HCT116 (cell line): Measurements from ENCODE around the gene COBL.

Source experiments
- CEBPB ChIP-seq: IDR thresholded peaks from 2 replicates; pipeline ENCODE4 v1.6.1; 2012; ENCODE audit warnings: low read depth
- ELF1 ChIP-seq: IDR thresholded peaks from 2 replicates; pipeline ENCODE4 v1.6.1; 2012; ENCODE audit warnings: low read depth, borderline replicate concordance
- EZH2 ChIP-seq: fragments of 200-600 bp; sonication (generic); IDR thresholded peaks from 2 replicates; pipeline ENCODE4 v1.6.1; 2017; ENCODE audit warnings: antibody characterized with exemption, mixed run types
- EZH2phosphoT487 ChIP-seq: fragments of 200-600 bp; IDR thresholded peaks from 2 replicates; pipeline ENCODE4 v1.6.1; 2018; ENCODE audit warnings: antibody characterized with exemption, borderline replicate concordance
- JUND ChIP-seq: IDR thresholded peaks from 2 replicates; pipeline ENCODE4 v1.6.1; 2012
- POLR2AphosphoS5 ChIP-seq: IDR thresholded peaks from 2 replicates; pipeline ENCODE4 v1.6.1; 2011; ENCODE audit warnings: mild to moderate bottlenecking, low read depth, low read length, moderate library complexity
- RAD21 ChIP-seq: IDR thresholded peaks from 2 replicates; pipeline ENCODE4 v1.6.1; 2012; ENCODE audit warnings: low read depth, mild to moderate bottlenecking
- SIN3A ChIP-seq: IDR thresholded peaks from 2 replicates; pipeline ENCODE4 v1.6.1; 2012; ENCODE audit warnings: low read depth
- SRF ChIP-seq: IDR thresholded peaks from 2 replicates; pipeline ENCODE4 v1.6.1; 2012; ENCODE audit warnings: low read depth
- YY1 ChIP-seq: IDR thresholded peaks from 2 replicates; pipeline ENCODE4 v1.6.1; 2011; ENCODE audit warnings: low read length, low read depth, moderate library complexity, mild to moderate bottlenecking; ENCODE audit not compliant: insufficient replicate concordance; ENCODE audit errors: extremely low read depth
- ZNF274 ChIP-seq: fragments of 200-500 bp; sonication (Bioruptor generic); IDR thresholded peaks from 2 replicates; pipeline ENCODE4 v1.6.1; 2014; ENCODE audit warnings: mild to moderate bottlenecking, low read depth, low read length, inconsistent platforms
- TF ChIP-seq, protein P1 (sequence below): IDR thresholded peaks from 2 replicates; pipeline ENCODE4 v1.6.1; 2012
- TF ChIP-seq, protein P2 (sequence below), 3 experiments: fragments of 200-600 bp in 1 of 3; sonication (generic) in 1 of 3; IDR thresholded peaks in 2 of 3; conservative IDR thresholded peaks in 1 of 3; 2 replicates each; pipeline ENCODE4 v1.5.1; 2012 to 2017; ENCODE audit warnings: low read depth in 2 of 3, low read length in 2 of 3, antibody characterized with exemption in 1 of 3, borderline replicate concordance in 1 of 3, control low read depth in 1 of 3, mild to moderate bottlenecking in 1 of 3, mixed read lengths in 1 of 3, mixed run types in 1 of 3, moderate library complexity in 1 of 3; ENCODE audit not compliant: insufficient read depth in 1 of 3
- TF ChIP-seq, protein P3 (sequence below): IDR thresholded peaks from 2 replicates; pipeline ENCODE4 v1.6.1; 2012; ENCODE audit warnings: low read depth

- TF ChIP-seq, protein P1, sequence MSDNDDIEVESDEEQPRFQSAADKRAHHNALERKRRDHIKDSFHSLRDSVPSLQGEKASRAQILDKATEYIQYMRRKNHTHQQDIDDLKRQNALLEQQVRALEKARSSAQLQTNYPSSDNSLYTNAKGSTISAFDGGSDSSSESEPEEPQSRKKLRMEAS: no peak
- TF ChIP-seq, protein P2, sequence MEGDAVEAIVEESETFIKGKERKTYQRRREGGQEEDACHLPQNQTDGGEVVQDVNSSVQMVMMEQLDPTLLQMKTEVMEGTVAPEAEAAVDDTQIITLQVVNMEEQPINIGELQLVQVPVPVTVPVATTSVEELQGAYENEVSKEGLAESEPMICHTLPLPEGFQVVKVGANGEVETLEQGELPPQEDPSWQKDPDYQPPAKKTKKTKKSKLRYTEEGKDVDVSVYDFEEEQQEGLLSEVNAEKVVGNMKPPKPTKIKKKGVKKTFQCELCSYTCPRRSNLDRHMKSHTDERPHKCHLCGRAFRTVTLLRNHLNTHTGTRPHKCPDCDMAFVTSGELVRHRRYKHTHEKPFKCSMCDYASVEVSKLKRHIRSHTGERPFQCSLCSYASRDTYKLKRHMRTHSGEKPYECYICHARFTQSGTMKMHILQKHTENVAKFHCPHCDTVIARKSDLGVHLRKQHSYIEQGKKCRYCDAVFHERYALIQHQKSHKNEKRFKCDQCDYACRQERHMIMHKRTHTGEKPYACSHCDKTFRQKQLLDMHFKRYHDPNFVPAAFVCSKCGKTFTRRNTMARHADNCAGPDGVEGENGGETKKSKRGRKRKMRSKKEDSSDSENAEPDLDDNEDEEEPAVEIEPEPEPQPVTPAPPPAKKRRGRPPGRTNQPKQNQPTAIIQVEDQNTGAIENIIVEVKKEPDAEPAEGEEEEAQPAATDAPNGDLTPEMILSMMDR (IDR thresholded peaks at IDR 0.05 in 2 of 3, conservative IDR thresholded peaks at IDR 0.05 in 1 of 3; ENCODE audit: borderline replicate concordance in 1 of 3, insufficient read depth in 1 of 3, low read depth in 2 of 3, low read length in 2 of 3): no peak
- TF ChIP-seq EZH2 (no peak), POLR2AphosphoS5 (no peak), YY1 (no peak), EZH2phosphoT487 (no peak), RAD21 (no peak), SRF (no peak), JUND (no peak), CEBPB (peak; percentile 51; the same call in 1 of the 2 replicates), SIN3A (no peak), ZNF274 (no peak), ELF1 (no peak)
- TF ChIP-seq, protein P3, sequence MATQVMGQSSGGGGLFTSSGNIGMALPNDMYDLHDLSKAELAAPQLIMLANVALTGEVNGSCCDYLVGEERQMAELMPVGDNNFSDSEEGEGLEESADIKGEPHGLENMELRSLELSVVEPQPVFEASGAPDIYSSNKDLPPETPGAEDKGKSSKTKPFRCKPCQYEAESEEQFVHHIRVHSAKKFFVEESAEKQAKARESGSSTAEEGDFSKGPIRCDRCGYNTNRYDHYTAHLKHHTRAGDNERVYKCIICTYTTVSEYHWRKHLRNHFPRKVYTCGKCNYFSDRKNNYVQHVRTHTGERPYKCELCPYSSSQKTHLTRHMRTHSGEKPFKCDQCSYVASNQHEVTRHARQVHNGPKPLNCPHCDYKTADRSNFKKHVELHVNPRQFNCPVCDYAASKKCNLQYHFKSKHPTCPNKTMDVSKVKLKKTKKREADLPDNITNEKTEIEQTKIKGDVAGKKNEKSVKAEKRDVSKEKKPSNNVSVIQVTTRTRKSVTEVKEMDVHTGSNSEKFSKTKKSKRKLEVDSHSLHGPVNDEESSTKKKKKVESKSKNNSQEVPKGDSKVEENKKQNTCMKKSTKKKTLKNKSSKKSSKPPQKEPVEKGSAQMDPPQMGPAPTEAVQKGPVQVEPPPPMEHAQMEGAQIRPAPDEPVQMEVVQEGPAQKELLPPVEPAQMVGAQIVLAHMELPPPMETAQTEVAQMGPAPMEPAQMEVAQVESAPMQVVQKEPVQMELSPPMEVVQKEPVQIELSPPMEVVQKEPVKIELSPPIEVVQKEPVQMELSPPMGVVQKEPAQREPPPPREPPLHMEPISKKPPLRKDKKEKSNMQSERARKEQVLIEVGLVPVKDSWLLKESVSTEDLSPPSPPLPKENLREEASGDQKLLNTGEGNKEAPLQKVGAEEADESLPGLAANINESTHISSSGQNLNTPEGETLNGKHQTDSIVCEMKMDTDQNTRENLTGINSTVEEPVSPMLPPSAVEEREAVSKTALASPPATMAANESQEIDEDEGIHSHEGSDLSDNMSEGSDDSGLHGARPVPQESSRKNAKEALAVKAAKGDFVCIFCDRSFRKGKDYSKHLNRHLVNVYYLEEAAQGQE: no peak
These were observed 7.7 kb upstream of the COBL start for GRCh38 chr7:51324206-51324898.
